SK-N-SH (cell line): ENCODE measurements around the gene GDA. TPM values are rescaled to one million over a fixed set of nuclear protein-coding genes. Genes with fewer than 3 reads are reported as not detected.

Source experiments
- polyA plus RNA-seq, 3 experiments: library from polyadenylated mRNA; depleted of rRNA; stranded (reverse); fragments of >200 nt; gene quantifications; 2 replicates each; pipeline ENCODE4 v1.2.3, GENCODE V29; 2012
- small RNA-seq, 7 experiments: library from RNA; depleted of rRNA; stranded (forward); fragments of <200 nt; gene quantifications; one replicate each; pipeline ENCODE3, GENCODE V24; 2012

The GDA gene
- polyA plus RNA-seq, 1 of the 3 experiments (the other 2 are of a cell fraction), result not detected

Small RNAs within 50 kb of the gene (small RNA-seq; reads per million reads assigned to genes)
- gene RNA5SP285, result 0 reads per million in 7 experiments

Other genes starting within 250 kb of the GDA start
- gene ABHD17B, start 238.2 kb upstream of the GDA start, polyA plus RNA-seq (2012; rRNA removed), result 7.3 and 9.8 TPM in 2 replicates
- 11.1 and 14.4 TPM in 2 replicates for gene C9orf85, start 237.8 kb upstream of the GDA start, polyA plus RNA-seq (2012; rRNA removed)
- gene C9orf57, start 88.8 kb upstream of the GDA start, polyA plus RNA-seq (2012; rRNA removed), result not detected in 2 replicates
- gene ZFAND5, start 215.8 kb downstream of the GDA start, polyA plus RNA-seq (2012; rRNA removed), result 53.1 and 58.8 TPM in 2 replicates